ENCODE data around the gene TMEM43. TPM values are rescaled to one million over a fixed set of nuclear protein-coding genes. Genes with fewer than 3 reads are reported as not detected.

TMEM43 gene
- total RNA-seq, 4 donors from 2014 or later = 206 to 237 (median 219) TPM

GRCh38 chr3:14169871-14170270 is 45.0 kb downstream of the TMEM43 start:
- TF ChIP-seq POLR2AphosphoS5 (IDR thresholded peaks at IDR 0.05) = no peak
- TF ChIP-seq EP300 (IDR thresholded peaks at IDR 0.05) = no peak
- TF ChIP-seq CTCF (IDR thresholded peaks at IDR 0.05) = no peak
- TF ChIP-seq POLR2A (IDR thresholded peaks at IDR 0.05) = no peak
- DNase-seq (ENCODE audit: low spot score in 2 of 2) = no peak
- H3K27me3 ChIP-seq = no peaks in the 10 kb centered on the region
- H3K4me1 ChIP-seq = peaks cover 15% of the 10 kb centered on the region
- H3K36me3 ChIP-seq = peaks cover 74% of the 10 kb centered on the region
- no peak overlapping the region for H3K27ac ChIP-seq
- no peaks in the 10 kb centered on the region for H3K9me3 ChIP-seq
- no peak overlapping the region for H3K4me3 ChIP-seq

GRCh38 chr3:14170531-14171159 is 45.8 kb downstream of the TMEM43 start:
- H3K4me3 ChIP-seq = no peak overlapping the region
- H3K9me3 ChIP-seq = no peaks in the 10 kb centered on the region
- H3K36me3 ChIP-seq = peaks cover 67% of the 10 kb centered on the region
- TF ChIP-seq EP300 (IDR thresholded peaks at IDR 0.05) = no peak
- TF ChIP-seq POLR2AphosphoS5 (IDR thresholded peaks at IDR 0.05) = no peak
- TF ChIP-seq POLR2A (IDR thresholded peaks at IDR 0.05) = no peak
- TF ChIP-seq CTCF (IDR thresholded peaks at IDR 0.05) = no peak
- peaks cover 23% of the 10 kb centered on the region for H3K4me1 ChIP-seq
- DNase-seq (ENCODE audit: low spot score in 2 of 2) = no peak
- H3K27ac ChIP-seq = no peak overlapping the region
- WGBS = 51% methylated on average over 2 of the region's 2 CpGs
- no peaks in the 10 kb centered on the region for H3K27me3 ChIP-seq

DNA sequence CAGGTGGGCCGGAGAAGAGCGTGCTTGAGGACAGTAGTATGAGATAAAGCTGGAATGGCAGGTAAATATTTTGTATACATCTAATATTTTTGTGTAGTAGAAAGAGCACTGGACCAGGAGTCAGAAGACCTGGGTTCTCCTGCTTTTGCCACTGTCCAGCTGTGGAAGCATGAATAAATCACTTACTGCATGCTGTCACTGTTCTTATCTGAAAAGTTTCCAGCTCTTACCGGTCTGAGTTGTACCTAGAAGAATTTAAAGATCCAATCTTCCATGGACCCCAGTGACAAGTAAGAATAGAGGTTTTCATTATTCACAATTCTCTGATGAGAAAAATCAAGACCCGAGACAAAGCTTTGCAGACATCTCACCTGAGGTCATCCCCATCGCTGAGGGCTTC is 47.6 kb downstream of the TMEM43 start:
- no peaks in the 10 kb centered on the region for H3K27me3 ChIP-seq
- TF ChIP-seq EP300 (IDR thresholded peaks at IDR 0.05) (no peak), CTCF (IDR thresholded peaks at IDR 0.05) (no peak)
- H3K4me3 ChIP-seq = no peak overlapping the region
- H3K27ac ChIP-seq = no peak overlapping the region
- no peak for DNase-seq (ENCODE audit: low spot score in 2 of 2)
- H3K9me3 ChIP-seq = no peaks in the 10 kb centered on the region
- H3K36me3 ChIP-seq = peaks cover 48% of the 10 kb centered on the region
- H3K4me1 ChIP-seq = peaks cover 40% of the 10 kb centered on the region
- 92% methylated on average over 5 of the region's 5 CpGs for WGBS

DNA sequence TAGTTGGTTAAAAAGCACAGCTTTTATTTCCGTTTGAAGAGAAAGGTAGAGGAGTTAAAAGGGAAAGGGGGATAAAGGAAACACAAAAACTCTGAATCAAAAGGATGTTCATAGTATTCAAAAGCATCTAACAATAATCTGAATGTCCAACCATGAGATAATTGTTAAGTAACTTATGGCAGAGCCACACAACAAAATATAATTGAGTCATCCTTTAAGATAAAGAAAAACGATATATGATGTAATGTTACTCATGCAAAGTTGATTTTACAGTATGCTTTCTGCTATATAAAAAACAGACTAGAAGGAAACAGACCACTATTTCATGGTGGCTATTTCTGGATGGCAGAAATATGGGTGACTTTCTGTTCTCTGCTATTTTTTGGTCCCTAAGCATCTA is 49.6 kb downstream of the TMEM43 start:
- H3K9me3 ChIP-seq = no peaks in the 10 kb centered on the region
- H3K27me3 ChIP-seq = no peaks in the 10 kb centered on the region
- 55% methylated on average over 2 of the region's 2 CpGs for WGBS
- no peak overlapping the region for H3K27ac ChIP-seq
- H3K4me3 ChIP-seq = no peak overlapping the region
- H3K4me1 ChIP-seq = peaks cover 52% of the 10 kb centered on the region
- peaks cover 28% of the 10 kb centered on the region for H3K36me3 ChIP-seq
- DNase-seq (ENCODE audit: low spot score in 2 of 2) = no peak
- TF ChIP-seq EP300 (IDR thresholded peaks at IDR 0.05) = no peak
- TF ChIP-seq POLR2A (IDR thresholded peaks at IDR 0.05) = no peak
- TF ChIP-seq POLR2AphosphoS5 (IDR thresholded peaks at IDR 0.05) = no peak
- no peak for TF ChIP-seq CTCF (IDR thresholded peaks at IDR 0.05)

- 59% methylated on average over 3 of the region's 3 CpGs for WGBS
- Histone ChIP-seq H3K27ac (no peak overlapping the region), H3K9me3 (no peaks in the 10 kb centered on the region), H3K36me3 (peaks cover 19% of the 10 kb centered on the region), H3K4me1 (peaks cover 59% of the 10 kb centered on the region), H3K27me3 (no peaks in the 10 kb centered on the region), H3K4me3 (no peak overlapping the region)
- no peak for TF ChIP-seq POLR2A (IDR thresholded peaks at IDR 0.05)
- TF ChIP-seq EP300 (IDR thresholded peaks at IDR 0.05) = no peak
- TF ChIP-seq POLR2AphosphoS5 (IDR thresholded peaks at IDR 0.05) = no peak
- no peak for TF ChIP-seq CTCF (IDR thresholded peaks at IDR 0.05)
- DNase-seq (ENCODE audit: low spot score in 2 of 2) = no peak
Observed at GRCh38 chr3:14175383-14176037, 50.7 kb downstream of the TMEM43 start.
